GM12878 (cell line): ENCODE measurements around the gene MGAT4C.

Experiments
- ATF7 ChIP-seq: fragments of 450-650 bp; IDR thresholded peaks from 2 replicates; pipeline ENCODE4 v1.6.1; 2016; ENCODE audit warnings: low read depth, mild to moderate bottlenecking
- CBFB ChIP-seq: IDR thresholded peaks from 2 replicates; pipeline ENCODE4 v1.6.1; 2016; ENCODE audit warnings: antibody characterized with exemption, low read depth
- EZH2 ChIP-seq: IDR thresholded peaks from 2 replicates; pipeline ENCODE4 v1.6.1; 2012; ENCODE audit warnings: low read depth, mild to moderate bottlenecking, control low read depth, inconsistent platforms, low read length, borderline replicate concordance; ENCODE audit not compliant: control insufficient read depth
- GATAD2B ChIP-seq: fragments of 450-650 bp; conservative IDR thresholded peaks from 2 replicates; pipeline ENCODE4 v1.6.1; 2017; ENCODE audit warnings: low read depth, mild to moderate bottlenecking, moderate library complexity
- HDAC2 ChIP-seq: fragments of 200-600 bp; sonication (generic); IDR thresholded peaks from 2 replicates; pipeline ENCODE4 v1.6.1; 2017
- MYC ChIP-seq: IDR thresholded peaks from 2 replicates; pipeline ENCODE4 v1.6.1; 2011; ENCODE audit warnings: mild to moderate bottlenecking, low read length, moderate library complexity, inconsistent platforms; ENCODE audit not compliant: insufficient read depth, insufficient replicate concordance, insufficient read length, severe bottlenecking
- TF ChIP-seq, protein P1 (sequence below), 3 experiments: IDR thresholded peaks in 2 of 3; conservative IDR thresholded peaks in 1 of 3; 2 replicates each; pipeline ENCODE4 v1.5.1; 2011; ENCODE audit warnings: low read depth in 3 of 3, low read length in 3 of 3, mild to moderate bottlenecking in 3 of 3, control low read depth in 2 of 3, moderate library complexity in 2 of 3, inconsistent platforms in 1 of 3, mixed read lengths in 1 of 3; ENCODE audit not compliant: control insufficient read depth in 2 of 3, insufficient read depth in 1 of 3; ENCODE audit errors: extremely low read depth in 1 of 3
- TF ChIP-seq, protein P2 (sequence below): IDR thresholded peaks from 2 replicates; pipeline ENCODE4 v1.6.1; 2011; ENCODE audit warnings: low read depth, low read length, improper control_type of control experiment, borderline replicate concordance

DNA sequence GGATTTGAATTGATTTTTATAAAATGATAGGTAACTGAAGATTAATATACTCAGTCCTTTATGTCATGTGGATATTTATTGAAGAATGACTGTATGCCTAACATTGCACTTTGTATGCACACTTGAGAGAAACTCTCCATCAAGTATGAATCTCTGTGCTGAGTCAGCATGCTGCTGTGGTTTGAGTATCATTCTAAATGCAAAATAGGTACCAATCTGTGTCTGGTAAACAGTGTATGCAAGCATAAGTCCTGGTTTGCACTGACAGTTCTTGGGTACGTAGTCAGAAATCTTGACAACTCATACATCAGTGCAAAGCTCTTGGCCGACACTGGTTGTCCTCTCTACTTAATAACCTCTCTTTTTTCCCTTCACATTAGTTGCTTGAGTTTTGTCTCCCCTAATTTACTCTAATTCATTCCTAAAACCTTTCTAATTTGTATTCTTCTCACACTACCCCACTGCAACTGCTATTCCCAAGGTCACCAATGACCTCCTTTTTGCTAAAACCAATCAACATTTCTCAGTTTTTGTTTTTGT is 21.8 kb downstream of the MGAT4C start:
- TF ChIP-seq, protein P1, sequence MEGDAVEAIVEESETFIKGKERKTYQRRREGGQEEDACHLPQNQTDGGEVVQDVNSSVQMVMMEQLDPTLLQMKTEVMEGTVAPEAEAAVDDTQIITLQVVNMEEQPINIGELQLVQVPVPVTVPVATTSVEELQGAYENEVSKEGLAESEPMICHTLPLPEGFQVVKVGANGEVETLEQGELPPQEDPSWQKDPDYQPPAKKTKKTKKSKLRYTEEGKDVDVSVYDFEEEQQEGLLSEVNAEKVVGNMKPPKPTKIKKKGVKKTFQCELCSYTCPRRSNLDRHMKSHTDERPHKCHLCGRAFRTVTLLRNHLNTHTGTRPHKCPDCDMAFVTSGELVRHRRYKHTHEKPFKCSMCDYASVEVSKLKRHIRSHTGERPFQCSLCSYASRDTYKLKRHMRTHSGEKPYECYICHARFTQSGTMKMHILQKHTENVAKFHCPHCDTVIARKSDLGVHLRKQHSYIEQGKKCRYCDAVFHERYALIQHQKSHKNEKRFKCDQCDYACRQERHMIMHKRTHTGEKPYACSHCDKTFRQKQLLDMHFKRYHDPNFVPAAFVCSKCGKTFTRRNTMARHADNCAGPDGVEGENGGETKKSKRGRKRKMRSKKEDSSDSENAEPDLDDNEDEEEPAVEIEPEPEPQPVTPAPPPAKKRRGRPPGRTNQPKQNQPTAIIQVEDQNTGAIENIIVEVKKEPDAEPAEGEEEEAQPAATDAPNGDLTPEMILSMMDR (IDR thresholded peaks at IDR 0.05 in 2 of 3, conservative IDR thresholded peaks at IDR 0.05 in 1 of 3; ENCODE audit: control insufficient read depth in 2 of 3, extremely low read depth in 1 of 3, insufficient read depth in 1 of 3, low read depth in 3 of 3, low read length in 3 of 3): no peak
- TF ChIP-seq CBFB (no peak), HDAC2 (no peak), GATAD2B (no peak), MYC (no peak), ATF7 (no peak), EZH2 (no peak)
- TF ChIP-seq, protein P2, sequence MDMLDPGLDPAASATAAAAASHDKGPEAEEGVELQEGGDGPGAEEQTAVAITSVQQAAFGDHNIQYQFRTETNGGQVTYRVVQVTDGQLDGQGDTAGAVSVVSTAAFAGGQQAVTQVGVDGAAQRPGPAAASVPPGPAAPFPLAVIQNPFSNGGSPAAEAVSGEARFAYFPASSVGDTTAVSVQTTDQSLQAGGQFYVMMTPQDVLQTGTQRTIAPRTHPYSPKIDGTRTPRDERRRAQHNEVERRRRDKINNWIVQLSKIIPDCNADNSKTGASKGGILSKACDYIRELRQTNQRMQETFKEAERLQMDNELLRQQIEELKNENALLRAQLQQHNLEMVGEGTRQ: no peak
